Upper lobe of left lung (tissue), 4 donors: ENCODE measurements around the gene FBH1.

Source experiments
- POLR2AphosphoS5 ChIP-seq, 2 donors: sonication (generic); formaldehyde crosslinking; IDR thresholded peaks; one replicate each; pipeline ENCODE4 v1.5.1; 2017; ENCODE audit warnings: antibody characterized with exemption in 2 of 2
- TF ChIP-seq, protein P1 (sequence below), 6 experiments: fragments of 450-650 bp in 4 of 6; fragments of 200-600 bp in 2 of 6; sonication (generic) in 2 of 6; IDR thresholded peaks; one replicate each; pipeline ENCODE4 v1.5.1; 2016 to 2019; ENCODE audit warnings: antibody characterized with exemption in 6 of 6

DNA sequence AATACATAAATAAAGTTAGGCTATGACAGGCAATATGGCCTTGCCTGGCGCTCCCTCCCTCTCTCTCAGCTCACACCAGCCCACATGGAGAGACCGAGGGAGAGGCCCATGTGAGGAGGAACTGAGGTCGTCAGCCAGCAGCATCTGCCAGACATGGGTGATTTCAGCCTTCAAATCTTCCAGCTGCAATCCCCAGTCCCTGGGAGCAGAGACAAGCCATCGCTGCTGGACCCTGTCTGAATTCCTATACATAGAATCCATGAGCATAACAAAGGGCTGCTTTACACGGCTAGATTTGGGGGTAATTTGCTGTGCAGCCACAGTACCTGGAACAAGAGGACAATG, 35.9 kb upstream of the FBH1 start:
- TF ChIP-seq, protein P1, sequence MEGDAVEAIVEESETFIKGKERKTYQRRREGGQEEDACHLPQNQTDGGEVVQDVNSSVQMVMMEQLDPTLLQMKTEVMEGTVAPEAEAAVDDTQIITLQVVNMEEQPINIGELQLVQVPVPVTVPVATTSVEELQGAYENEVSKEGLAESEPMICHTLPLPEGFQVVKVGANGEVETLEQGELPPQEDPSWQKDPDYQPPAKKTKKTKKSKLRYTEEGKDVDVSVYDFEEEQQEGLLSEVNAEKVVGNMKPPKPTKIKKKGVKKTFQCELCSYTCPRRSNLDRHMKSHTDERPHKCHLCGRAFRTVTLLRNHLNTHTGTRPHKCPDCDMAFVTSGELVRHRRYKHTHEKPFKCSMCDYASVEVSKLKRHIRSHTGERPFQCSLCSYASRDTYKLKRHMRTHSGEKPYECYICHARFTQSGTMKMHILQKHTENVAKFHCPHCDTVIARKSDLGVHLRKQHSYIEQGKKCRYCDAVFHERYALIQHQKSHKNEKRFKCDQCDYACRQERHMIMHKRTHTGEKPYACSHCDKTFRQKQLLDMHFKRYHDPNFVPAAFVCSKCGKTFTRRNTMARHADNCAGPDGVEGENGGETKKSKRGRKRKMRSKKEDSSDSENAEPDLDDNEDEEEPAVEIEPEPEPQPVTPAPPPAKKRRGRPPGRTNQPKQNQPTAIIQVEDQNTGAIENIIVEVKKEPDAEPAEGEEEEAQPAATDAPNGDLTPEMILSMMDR (IDR thresholded peaks at IDR 0.05): no peak
- no peak for TF ChIP-seq POLR2AphosphoS5 (IDR thresholded peaks at IDR 0.05)
